ENCODE data around the gene BLOC1S4.
A peak's percentile ranks its signal among the peaks of the same experiment; 100 is the strongest.
"Not testable (repeated sequence)": the region's sequence is repeated elsewhere in the genome, so short reads cannot be mapped to it uniquely, and the experiment has no call there.

Gene BLOC1S4

DNA sequence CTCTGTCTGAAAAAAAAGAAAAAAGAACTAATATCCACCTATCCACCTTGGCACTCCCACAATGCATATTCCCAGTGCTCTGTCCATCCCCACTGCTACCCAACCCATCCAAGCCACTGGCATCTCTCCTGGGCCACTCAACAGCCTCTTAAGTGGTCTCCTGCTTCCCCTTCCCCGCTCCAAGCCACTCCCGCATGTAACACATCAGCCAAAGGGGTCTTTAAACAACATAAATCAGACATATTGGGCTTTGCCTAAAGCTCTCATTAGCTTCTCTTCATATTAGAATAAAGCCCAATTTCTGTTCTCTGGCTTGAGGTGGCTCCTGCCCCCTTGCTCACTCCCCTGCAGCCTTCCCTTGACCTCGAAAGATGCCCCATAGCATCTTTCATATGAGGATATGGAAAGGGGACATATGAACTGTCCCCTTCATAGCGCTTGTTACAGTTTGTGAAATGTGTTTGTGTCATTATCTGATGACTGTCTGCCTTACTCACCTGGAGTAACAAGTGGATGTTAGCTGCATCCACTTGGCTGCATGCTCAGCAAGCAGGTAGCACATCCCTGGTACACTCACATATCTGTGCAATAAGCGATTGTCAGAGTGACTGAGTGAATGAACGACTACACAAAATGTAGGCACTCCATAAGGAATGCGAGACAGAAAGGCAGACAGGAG is 3.1 kb downstream of the BLOC1S4 start:
- no peak for DNase-seq (ENCODE audit: low spot score)

DNA sequence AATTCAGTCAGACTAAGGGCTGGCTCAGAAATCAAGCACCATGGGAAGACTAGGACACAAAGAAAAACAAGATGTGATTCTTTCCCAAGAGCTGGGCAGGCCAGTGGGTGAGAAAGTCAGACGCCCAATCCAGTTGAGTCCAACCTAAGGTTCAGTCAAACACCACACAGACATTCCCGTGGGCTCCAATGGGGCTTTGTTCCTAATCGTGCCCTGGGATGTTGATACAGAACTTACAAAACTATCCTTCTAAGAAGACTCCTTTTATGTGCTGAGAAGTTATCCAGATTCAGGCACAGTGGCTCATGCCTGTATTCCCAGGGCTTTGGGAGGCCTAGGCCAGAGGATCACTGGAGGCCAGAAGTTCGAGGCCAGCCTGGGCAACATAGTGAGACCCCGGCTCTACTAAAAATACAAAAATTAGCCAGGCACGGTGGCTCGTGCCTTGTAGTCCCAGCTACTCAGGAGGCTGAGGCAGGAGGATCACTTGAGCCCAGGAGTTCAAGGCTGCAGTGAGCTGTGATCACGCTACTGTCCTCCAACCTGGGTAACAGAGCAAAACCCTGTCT is 3.7 kb downstream of the BLOC1S4 start:
- DNase-seq (ENCODE audit: low spot score): no peak

GRCh38 chr4:6720202-6720699 is 4.3 kb downstream of the BLOC1S4 start:
- peak; percentile 92 for DNase-seq (ENCODE audit: low spot score)

- no peak for DNase-seq (ENCODE audit: low spot score)
Measured at GRCh38 chr4:6721121-6721520, 5.1 kb downstream of the BLOC1S4 start.

DNA sequence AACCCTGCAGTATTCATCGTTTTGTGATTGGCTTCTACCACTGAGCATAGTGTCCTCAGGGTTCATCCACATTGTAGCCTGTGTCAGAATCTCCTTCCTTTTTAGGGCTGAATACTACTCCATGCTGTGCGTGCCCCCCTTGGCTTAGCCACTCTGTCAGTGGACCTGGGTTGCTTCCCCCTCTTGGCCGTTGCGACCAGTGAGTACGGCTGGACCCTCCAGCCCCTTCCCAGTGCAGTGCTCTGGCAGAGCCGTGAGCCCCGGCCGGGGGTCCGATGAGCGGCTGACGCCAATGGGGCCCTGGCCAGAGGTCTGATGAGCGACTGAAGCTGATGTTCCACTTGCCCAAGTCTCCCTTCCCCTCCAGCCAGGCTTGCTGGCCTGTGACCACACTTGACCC is 6.9 kb downstream of the BLOC1S4 start:
- DNase-seq (ENCODE audit: low spot score): no peak

- no peak for DNase-seq (ENCODE audit: low spot score)
Measured at GRCh38 chr4:6723851-6724250, 7.9 kb downstream of the BLOC1S4 start.

- peak; percentile 53 for DNase-seq (ENCODE audit: low spot score)
Measured at GRCh38 chr4:6724421-6725111, 8.6 kb downstream of the BLOC1S4 start.

GRCh38 chr4:6725427-6725961 is 9.5 kb downstream of the BLOC1S4 start:
- not testable (repeated sequence) for DNase-seq (ENCODE audit: low spot score)

DNA sequence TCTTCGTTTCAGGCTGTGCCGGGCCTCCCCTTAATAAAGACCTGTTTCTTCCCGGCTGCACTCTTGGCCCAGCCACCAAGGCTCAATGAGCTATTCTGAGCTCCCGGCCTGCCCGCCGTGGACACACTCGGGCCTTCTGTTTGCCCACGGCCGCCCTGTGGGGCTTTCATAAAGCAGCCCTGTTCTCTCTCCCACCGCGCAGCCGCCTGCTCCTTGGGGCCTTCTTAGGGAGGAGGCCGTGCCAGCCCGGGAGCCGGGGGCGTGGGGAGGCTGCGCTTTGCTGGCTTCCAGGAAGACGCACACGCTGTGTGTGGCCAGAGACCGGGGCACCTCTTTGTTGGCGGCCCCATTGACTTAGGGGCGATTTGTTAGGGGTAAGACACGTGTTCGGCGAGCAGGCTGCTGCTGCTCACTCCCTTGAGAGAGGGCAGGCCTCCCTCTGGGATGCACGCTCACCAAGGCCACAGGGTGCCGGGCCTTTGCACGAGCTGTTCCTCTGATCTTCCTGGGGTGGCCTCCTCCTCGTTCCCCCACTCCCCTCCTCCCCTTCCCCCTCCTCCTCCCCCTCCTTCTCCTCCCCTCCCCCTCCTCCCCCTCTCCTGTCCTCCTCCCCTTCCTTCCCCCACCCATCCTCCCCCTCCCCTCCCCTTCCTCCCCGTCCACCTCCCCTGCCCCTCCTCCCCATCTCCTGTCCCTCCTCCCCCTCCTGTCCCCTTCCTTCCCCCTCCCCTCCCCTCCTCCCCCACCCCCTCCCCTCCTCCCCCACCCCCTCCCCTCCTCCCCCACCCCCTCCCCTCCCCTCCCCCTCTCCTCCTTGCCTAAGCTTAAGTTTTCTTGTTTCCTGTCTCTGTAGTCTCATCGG is 11.3 kb downstream of the BLOC1S4 start:
- peak; percentile 67 for DNase-seq (ENCODE audit: low spot score)

GRCh38 chr4:6727943-6728250 is 11.9 kb downstream of the BLOC1S4 start:
- no peak for DNase-seq (ENCODE audit: low spot score)

- no peak for DNase-seq (ENCODE audit: low spot score)
Measured at GRCh38 chr4:6728320-6729029, 12.5 kb downstream of the BLOC1S4 start.

DNA sequence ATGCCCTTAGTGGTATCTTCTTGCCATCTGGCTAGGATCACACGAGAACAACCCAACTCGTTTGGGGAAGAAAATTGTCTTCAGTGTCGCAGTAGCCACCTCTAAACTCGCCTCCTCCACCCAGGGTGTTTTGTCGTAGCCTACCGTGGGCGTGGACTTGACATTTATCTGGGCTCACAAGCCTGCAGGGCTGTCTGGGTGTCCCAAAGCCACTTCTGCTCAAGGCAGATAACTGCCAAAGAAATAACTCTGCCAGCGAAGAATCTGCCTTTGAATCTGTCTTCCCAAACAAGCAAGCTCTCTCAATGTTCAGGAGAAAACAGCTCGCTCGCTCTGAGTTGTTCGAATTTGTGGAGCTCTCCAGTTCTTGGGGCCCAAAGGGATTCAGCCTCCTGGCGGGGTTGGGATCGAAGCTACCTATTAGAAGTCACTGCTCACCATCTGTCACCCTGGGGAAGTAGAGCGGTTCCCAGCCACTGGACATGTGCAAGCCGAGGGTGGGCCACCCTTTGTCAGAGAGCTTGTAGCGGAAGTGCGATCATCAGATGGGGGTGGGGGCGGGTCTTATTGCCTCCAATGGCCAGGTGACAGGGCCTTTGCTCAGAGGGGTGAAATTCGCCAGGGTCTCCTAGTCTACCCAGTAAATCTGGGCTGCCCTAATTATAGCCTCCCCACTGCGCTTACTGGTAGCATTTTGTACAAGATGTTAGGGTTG is 14.8 kb downstream of the BLOC1S4 start:
- DNase-seq (ENCODE audit: low spot score): peak; percentile 12

GRCh38 chr4:6731318-6731675 is 15.3 kb downstream of the BLOC1S4 start:
- DNase-seq (ENCODE audit: low spot score): no peak

GRCh38 chr4:6731780-6732179 is 15.8 kb downstream of the BLOC1S4 start:
- no peak for DNase-seq (ENCODE audit: low spot score)

GRCh38 chr4:6732441-6733357 is 16.7 kb downstream of the BLOC1S4 start:
- DNase-seq (ENCODE audit: low spot score): peak; percentile 96

DNA sequence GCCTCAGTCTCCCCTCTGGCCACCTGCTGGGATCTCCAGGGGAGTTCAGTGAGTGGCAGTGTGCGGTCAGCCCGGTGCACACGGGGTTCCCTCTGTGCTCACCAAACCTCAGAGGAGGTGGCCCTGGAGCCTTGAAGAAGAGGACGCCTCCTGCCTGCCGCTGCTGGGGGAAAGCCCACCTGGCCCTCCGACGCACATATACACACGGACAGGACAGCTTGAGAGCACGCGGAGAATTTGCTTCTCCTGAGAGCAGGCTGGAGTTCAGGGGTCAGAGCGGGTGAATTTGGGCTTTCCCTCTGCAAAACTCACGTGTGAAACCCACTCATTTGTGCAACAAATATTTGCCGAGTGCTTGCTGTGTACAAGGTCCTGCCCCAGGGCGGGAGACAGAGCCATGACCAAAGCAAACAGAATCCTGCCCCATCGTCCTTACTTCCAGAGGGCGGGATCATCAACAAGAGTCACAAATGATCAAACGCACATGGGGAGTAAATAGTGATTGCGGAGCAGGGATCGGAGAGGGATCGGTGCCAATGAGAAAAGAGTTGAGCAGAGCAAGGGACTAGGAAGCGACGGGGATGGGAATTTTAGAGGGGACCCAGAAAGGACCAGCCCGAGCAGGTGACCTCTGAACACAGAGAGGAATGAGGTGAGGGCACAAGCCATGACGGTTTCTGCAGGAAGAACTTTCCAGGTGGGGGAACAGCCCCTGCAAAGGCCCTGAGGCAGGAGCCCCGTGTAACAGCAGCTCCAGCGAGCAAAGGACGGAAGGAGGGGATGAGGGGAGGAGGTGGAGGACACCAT is 17.6 kb downstream of the BLOC1S4 start:
- peak; percentile 1 for DNase-seq (ENCODE audit: low spot score)

GRCh38 chr4:6734165-6734786 is 18.3 kb downstream of the BLOC1S4 start:
- DNase-seq (ENCODE audit: low spot score): peak; percentile 4

GRCh38 chr4:6739920-6740319 is 23.9 kb downstream of the BLOC1S4 start:
- DNase-seq (ENCODE audit: low spot score): no peak

DNA sequence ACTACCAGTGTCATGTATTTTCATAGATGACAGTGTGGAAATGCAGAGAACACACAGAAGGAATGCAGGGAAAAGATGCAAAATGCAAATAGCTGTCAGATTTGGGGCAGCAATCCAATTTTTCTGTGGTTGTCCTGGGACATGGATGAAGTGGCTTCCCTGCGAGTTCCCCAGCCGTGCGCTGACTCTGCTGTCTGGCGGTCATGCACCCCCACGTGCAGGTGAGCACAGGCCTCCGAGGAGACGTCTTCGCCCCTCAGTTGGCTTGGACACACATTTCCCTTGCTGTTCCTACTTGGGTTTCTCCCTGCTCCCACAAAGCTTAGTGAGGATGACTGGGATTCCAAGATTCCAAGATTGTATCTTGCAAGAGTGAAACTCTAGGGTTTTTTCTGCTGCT is 24.4 kb downstream of the BLOC1S4 start:
- DNase-seq (ENCODE audit: low spot score): no peak
